ELF-1 (cell line): ENCODE results near the gene SMDT1.
A peak's percentile ranks its signal among the peaks of the same experiment; 100 is the strongest.
"Not testable (repeated sequence)": the region's sequence is repeated elsewhere in the genome, so short reads cannot be mapped to it uniquely, and the experiment has no call there.

Experiments used
- DNase-seq: peaks from one replicate; pipeline ENCODE4 v3.0.0-alpha.2; 2016; ENCODE audit warnings: low read depth, low spot score

Gene SMDT1

DNA sequence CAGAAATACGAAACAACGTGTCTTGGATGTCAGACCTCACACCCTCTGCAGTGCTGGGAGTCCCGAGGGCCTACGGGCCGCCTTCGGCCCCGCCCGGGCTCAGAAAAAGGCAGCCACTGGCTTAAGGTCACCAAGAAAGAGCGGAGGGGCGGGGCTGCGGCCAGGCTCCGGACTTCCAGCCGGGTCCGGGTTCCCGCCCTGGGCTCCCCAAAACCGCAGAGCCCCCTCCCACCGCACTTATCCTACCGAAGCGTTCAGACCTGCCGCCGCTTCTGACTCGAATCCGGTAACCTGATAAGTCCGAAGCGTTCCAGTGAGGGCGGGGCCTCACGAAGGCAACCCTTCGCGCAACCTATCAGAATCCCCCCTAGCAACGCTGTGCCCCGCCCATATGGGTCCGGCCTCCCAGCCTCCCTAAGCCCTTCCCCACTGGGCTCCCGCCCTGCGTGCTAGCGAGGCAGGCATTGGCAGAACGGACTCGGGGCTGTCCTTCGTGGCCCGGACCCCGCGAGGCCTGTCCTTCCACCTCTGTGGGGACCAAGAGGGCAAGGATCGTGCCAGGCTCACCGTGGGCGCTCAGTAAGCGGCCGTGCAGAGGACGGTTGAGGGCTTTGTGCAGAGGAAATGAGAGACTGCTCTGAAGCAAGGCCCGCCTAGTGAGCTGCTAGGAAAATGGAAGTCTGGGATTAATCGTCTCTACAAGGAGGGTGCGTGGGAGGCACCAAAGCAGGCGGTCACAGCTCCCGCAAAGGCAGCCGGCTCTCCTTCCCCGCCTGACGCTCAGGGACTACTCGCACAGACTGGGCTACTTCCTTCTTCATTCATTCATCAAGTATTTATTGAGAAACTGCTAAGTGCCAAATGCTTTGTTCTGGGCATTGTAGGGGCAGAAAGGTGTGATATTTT, 8.7 kb upstream of the SMDT1 start, which contains the start of gene NAGA:
NAGA (minus strand) TSS at position 296 of the 906 bp plus-strand sequence. CDS start 515 bp downstream, outside the sequence.
- DNase-seq: peak; percentile 97

DNA sequence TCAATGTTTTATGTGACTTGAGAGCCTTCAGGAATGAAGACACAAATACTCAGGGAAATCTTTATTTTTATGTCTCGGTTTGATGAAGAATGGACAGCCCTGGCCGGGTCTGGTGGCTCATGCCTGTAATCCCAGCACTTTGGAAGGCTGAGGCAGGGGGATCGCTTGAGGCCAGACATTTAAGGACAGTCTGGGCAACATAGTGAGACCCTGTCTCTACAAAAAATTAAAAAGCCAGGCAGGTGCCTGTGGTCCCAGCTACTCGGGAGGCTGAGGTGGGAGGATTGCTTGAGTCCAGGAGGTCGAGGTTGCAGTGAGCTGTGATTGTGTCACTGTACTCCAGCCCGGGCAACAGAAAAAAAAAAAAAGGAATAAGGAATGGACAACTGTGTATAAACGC, 8.0 kb upstream of the SMDT1 start:
- DNase-seq: not testable (repeated sequence)

DNA sequence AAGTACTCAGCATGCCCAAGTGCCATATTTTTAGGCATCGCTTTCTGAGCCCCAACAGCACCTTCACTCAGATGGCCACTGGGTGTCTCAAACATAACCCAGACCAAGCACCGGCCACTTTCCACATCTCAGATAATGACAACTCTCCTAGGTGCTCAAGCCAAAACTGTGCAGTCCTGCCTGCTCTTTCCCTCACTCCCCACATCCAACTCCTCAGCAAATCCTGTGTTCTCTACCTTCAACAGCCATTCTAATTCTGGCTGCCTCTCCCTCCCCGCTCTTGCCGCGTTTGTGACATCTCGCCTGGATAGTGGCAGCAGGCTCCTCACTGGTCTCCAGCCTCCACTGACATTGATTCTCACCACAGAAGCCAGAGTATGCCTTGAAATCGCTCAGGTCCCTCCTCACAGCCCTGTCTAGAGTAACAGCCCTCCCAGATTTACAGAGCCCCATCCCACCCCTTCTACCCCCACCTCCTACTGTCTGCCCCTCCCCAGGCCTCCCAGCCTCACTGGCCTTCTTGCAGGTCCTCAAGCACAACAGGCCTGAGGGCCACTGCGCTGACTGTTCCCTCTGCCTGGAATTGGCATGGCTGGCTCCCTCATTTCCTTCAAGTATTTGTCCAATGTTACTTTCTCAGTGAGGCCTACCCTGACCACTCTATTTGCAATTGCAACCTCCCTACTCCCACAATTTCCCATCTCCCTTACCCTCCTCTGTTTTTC, 6.7 kb upstream of the SMDT1 start:
- DNase-seq: no peak

DNA sequence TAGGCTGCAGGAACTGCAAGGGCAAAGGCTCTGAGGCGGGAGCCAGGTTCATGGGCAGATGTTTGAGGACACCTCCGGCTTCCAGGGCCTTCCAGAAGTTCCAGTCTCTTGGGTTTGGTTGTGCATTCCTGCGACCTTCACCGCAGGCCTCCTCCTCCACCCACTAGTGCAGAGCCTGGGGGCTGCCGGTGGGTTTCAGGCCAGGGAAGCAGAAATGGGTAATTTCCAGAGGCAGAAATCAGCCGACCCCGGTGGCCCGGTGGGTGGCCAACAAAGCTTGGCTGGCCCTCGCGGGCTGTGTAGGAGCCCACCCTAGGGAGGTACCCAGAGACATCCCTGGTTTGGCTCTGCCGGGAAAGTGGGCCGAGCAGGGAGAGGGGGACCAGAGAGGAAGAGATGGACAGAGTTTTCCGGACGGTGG, 5.9 kb upstream of the SMDT1 start:
- DNase-seq: no peak

DNA sequence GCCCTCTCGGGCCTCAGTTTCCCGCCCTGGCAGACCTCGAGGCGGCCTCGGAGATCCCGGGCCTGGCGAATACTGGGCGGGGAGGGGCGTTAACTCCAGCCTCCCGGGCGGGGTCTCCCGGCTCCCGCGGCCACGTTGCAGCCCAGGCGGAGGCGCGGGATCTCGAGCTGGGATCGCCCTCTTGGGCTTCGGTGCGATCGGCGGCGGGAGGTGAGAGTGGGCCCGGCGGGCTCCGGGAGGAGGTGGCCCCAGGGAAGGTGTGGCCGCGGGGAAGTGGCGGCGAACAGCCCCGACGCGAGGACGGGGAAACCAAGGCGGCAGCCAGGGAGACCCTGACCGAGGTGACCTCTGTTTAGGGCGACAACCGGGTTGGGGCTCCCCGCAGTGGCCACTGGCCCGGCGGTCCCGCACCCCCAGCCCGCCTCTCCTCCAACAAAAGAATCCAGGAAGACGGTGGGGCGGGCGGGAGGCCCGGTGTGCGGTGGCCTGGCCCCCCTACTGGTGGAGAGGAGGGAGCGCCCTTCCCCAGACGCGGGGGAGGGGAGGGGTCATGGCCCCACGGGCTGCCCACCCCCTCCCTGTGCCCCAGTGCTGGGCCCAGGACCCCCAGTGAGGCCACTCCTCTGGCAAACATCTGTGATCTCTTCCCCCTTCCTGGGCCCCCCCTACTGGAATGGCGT, 5.2 kb upstream of the SMDT1 start, which contains the start of gene PHETA2:
PHETA2 (plus strand) TSS at position 117 of the 680 bp plus-strand sequence. CDS start 3,046 bp downstream, outside the sequence.
- DNase-seq: peak; percentile 56

DNA sequence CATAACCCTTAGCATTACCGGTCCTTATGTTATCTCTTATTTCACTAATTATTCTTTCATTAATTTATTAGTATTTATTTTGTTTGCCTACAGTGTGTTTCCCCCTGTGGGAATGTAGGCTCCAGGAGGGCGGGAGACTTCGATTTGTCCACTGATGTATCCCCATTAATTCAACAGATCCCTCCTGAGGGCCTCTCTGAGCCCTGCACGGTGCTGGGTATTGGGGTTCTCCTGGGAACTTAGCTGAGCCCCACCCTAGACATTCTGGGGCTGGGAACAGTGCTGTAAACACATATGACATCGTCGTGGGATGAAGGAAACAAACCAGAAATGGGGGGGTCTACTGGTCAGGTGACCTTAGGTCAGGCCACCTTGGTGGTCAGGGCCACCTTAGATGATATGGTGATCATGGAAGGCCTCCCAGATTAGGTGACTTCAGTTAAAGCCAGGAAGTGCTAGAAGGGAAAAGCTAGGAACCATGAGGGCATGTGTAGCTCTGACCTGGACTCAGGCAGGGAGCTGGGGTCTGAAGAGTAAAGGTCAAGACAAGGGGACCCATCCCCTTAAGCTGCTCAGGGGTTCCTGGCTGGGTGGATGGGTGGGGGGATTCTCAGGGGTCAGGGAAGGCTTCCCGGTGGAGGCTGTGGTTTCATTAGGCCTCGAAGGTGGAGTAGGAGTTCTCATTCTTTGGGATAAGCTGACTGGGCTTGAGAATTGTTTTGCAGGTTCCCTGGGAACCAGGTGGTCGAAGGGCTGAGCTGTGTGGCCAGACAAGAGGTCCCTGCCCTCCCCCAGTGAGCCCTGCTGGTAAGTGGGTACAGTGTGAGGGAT, 4.4 kb upstream of the SMDT1 start:
- DNase-seq: no peak

DNA sequence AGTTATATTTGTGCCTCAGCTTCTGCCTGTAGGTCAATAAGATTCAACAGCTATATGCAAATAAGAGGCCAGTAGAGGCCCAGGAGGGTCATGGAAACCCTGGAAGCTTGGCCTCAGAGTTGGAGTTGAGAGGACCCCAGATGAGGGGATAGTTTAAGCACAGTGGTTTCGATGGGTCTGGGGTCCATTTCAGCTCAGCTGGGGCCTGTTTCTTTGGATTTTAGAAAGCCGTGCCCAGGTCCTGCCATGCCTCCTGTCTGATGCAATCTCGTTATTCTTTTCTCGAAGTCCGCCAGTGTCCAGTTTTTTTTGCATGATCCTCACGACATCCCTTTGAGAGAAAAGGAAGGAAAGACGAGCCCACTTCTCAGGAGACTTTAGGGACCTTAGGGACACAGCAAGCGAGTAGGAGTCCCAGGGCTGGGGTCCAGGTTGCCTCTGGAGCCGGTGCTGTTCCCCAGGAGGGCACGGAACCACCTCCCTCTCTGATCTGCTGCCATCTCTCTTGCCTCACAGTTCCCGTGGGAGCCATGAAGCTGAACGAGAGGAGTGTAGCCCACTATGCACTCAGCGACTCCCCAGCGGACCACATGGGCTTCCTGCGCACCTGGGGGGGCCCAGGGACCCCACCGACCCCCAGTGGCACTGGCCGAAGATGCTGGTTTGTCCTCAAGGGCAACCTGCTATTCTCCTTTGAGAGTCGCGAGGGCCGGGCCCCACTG, 2.6 kb upstream of the SMDT1 start:
- no peak for DNase-seq

DNA sequence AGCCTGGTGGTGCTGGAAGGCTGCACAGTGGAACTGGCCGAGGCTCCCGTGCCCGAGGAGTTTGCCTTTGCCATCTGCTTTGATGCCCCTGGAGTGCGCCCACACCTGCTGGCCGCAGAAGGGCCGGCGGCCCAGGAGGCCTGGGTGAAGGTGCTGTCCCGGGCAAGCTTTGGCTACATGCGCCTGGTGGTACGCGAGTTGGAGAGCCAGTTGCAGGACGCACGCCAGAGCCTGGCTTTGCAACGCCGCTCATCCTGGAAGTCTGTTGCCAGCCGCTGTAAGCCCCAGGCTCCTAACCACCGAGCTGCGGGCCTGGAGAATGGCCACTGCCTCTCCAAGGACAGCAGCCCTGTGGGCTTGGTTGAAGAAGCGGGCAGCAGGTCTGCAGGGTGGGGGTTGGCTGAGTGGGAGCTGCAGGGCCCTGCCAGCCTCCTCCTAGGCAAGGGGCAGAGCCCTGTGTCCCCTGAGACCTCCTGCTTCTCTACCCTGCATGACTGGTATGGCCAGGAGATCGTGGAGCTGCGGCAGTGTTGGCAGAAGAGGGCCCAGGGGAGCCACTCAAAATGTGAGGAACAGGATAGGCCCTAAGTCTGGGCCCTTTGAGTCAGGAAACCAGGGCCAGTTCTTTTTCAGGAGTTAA, 1.9 kb upstream of the SMDT1 start:
- DNase-seq: no peak

DNA sequence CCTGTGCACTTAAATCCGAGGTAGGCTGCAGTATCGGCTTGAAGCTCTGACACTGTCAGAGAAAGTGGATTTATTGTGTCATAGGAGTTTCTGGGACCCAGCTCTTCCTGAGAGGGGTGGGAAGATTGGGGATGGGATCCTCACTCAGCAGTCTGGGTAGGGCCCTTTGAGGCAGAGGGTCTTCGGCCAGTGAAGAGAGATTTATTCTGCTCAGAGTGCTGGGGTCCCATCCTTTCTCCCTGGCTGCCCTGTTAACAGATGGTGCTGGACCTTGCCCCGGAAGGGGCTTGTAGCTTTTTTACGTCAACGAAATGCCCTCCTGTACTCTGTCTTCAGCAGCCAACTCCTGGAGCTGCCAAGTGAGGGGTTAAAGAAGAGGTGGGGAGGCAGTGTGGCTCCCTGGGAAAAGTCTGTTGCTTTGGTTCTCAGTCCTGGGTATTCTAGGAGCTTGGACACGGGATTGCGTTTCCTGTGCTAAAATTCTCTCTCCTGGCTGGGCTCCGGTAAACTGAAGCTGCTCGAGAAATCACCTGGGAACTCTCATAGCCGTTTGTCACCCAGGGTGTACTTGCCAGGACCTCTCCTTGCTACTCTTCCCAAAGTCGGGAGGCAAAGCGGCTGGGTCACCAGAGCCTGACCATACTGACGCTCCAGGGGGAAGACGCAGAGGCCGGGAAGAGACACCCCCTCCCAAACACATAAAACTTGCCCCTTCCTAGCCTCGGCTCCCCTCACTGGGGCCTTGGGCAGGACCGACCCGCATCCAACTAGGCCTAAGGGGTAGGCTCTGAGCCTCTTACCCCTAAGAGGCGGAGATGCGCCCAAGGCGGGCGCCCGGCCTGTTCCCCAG, 806 bp upstream of the SMDT1 start:
- DNase-seq: no peak

DNA sequence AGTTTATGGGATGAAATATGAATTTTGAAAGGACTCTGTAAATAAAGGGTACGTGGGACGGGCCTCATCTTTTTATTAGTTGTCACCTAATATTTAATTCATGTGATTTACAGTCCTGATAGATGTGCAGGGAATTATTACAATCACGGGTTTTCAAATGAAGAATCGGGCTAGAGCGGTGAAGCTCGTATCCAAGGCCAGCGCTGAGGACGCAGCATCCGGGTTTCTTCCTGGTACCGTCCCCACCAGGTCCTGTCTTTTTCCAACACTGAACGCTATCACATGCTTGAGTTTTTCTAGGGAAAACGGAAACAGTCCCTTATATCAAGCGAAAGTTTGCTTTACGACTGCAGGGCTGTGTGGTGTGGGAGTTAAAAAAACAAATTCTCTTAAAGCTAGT, 787 bp downstream of the SMDT1 start:
- DNase-seq: peak; percentile 30

DNA sequence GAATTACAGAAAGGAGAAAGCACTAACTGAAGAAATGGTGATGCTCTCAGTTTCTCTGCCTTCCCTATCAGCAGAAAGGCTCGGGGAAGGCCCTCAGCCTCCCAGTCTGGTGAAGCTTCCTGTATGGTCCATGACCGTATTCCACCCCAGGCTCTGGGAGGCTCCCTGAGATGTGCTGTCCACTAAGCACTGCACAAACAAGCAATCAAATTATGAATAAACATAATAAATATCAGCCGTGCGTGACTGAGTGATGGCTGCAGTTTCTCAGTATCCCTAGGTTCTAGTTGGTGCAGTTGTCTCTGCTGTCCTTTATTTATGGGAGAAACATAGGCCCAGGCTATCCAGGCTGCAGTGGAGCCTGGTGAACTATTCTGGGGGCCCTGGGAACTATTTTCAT, 3.6 kb downstream of the SMDT1 start:
- DNase-seq: no peak

DNA sequence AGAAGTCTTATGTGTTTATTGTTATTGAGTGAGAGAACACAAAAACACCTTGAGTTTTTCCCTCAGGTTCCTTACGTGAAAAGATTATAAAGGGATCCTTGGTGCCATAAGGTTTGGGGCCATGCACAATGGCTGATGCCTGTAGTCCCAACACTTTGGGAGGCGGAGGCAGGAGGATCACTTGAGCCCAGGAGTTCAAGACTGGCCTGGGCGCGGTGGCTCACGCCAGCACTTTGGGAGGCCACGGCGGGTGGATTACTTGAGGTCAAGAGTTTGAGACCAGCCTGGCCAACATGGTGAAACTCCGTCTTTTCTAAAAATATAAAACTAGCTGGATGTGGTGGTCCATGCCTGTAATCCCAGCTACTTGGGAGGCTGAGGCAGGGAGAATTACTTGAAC, 5.4 kb downstream of the SMDT1 start:
- no peak for DNase-seq

DNA sequence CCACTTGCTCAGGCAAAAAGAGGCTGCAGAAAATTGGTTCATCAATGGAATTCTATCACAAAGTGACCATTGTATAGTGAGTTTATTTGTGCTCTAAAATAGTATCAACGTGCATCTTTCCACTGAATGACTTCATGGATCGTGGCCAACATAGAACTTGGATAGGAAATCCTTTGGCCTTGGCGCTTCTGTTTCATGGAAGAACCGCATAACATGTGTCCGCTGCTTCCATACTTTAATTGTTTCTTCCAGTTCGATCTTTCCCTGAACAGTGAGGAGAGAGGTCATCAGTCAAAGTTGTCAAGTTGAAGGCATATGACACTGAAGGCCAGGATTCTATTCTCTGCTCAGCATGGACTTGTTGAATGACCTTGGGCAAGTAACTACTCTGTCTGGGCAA, 6.6 kb downstream of the SMDT1 start:
- DNase-seq: no peak

DNA sequence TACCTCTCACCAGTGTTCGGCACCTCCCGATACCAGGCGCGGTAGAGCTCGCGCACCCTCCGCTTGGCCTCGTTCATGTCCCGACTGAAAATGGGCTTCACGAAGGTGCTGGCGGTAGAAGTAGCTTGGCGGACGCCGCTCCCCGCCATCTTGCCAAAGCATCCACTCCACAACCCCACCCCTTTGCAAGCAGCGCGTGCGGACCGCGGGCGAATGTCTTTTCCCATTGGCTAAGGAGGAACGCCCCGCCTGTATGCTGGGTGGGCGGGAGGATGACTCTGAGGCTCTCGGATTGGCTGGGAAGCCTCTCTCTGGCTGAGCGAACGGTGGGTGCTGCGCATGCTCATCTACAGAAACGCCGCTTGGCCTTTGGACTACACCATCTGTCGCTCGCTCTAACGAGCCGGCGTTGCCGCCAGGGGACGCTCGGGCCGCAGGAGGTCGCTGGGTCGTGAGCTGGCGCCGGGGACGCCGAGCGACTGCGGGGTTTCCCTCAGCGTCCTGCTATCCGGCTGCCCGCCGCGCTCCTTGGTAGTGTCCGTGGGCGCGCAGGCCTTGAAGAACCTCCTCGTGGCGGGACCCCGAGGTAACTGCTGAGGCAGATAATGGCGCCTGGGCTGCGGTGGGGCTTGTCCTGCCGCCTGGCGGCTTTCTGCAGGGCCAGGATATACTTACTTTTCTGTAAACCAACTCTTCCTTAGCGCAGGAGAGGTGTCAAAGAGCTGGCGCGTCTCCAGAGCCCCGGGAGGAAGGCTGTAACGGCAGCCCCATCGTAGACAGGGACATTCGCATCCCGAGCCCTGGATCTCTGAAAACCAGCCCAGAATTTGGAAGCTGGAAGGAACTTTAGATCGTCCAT, 11.3 kb downstream of the SMDT1 start, which contains the start of gene NDUFA6:
NDUFA6 (minus strand) TSS at position 177 of the 859 bp plus-strand sequence; CDS start at position 149, 28 bp downstream.
- peak; percentile 100 for DNase-seq

DNA sequence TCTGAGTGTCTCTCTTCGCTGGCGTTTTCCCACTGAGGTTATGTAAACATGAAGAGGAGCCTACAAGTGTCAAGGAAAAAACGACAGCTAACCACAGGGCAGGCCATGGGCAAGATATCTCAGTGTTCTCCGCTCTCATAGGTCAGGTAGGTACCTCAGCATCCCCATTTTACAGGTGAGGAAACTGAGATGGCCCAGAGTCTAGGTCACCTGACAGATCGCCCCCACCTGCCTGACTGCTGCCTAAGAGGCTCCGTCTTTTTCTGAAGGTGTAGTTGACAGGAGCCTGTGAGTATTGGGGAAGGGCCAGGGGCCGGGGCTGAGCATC, 11.9 kb downstream of the SMDT1 start:
- DNase-seq: no peak

DNA sequence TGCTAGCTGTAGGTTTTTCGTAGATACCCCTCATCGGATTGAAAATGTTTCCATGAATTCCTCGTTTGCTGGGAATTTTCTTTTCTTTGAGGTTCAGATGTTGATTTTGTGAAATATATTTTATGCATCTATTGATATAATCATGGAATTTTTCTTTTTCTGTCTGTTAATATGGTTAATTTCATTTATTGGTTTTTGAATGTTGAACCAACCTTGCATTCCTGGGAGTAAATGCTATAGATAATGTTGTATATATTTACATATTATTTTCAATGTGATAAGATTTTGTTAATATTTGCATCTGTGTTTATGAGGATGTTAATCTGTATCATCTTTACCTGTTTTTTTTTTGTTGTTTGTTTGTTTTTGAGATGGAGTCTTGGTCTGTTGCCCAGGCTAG, 21.7 kb downstream of the SMDT1 start:
- no peak for DNase-seq

DNA sequence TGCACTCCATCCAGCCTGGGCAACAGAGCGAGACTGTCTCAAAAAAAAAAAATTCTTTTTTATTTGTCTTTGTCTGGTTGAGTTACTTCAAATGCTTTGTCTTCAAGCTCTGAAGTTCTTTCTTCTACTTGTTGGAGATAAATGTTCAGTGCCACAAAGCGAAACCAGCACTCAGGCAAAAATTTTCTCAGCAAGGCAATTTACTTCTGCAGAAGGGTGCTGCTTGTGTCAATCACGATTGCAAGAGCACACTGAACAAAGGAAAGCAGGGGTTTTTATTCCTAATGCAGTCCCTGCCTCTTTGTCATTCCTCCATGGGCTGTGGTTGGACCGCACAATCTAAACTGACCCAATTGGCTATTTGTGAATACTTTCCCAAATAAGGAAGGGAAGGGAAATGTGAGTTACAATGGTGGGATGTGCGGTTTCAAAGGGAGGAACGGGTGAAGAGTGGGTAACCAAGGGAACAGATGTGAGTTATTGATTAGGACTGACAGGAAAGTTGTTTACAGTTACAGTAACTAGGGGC, 24.9 kb downstream of the SMDT1 start:
- DNase-seq: not testable (repeated sequence)

DNA sequence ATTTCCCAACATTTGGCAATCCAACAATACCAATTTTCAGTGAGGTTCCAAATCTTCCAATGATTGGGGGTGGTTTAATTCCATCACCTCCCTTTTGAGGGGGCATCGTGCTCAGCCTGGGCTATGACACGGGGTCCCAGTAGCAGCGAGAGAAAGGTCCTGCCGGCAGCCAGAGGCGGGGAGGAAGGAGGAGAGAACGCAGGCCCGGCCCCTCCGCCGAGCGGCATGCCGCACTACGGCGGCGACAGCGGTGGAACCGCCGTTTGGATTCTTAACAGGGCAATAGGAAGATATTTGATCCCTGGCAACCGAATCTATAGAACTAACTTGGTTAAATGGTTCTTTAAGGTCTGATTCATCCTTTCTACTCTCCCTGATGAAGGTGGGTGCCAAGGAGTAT, 29.3 kb downstream of the SMDT1 start:
- DNase-seq: no peak
